Smooth muscle cell (in vitro differentiated cells): ENCODE data around the gene PRELID3B. TPM values are rescaled to one million over a fixed set of nuclear protein-coding genes. Genes with fewer than 3 reads are reported as not detected.
"Not testable (repeated sequence)": the region's sequence is repeated elsewhere in the genome, so short reads cannot be mapped to it uniquely, and the experiment has no call there.

Source experiments
- DNase-seq: peaks from one replicate; lab custom pipeline; 2025; ENCODE audit not compliant: unreplicated experiment; lab: John Stamatoyannopoulos, UW
- H2AFZ ChIP-seq: fragments of 200-600 bp; sonication (generic); 2 replicates; pipeline ENCODE4 v1.6.0; 2016; ENCODE audit warnings: antibody characterized with exemption, low read depth, mild to moderate bottlenecking
- H3F3A ChIP-seq: fragments of 200-600 bp; sonication (generic); 2 replicates; pipeline ENCODE4 v1.6.0; 2017; ENCODE audit warnings: antibody characterized with exemption, low read depth
- H3K27ac ChIP-seq: fragments of 200-600 bp; sonication (generic); 2 replicates; pipeline ENCODE4 v1.5.1; 2016; ENCODE audit warnings: low read depth, mild to moderate bottlenecking
- H3K27me3 ChIP-seq: fragments of 200-600 bp; sonication (generic); 2 replicates; pipeline ENCODE4 v1.6.1; 2016; ENCODE audit warnings: low read depth, mild to moderate bottlenecking
- H3K36me3 ChIP-seq: fragments of 200-600 bp; sonication (generic); 2 replicates; pipeline ENCODE4 v1.5.1; 2016; ENCODE audit warnings: low read depth
- H3K4me1 ChIP-seq: fragments of 200-600 bp; sonication (generic); 2 replicates; pipeline ENCODE4 v1.5.1; 2016; ENCODE audit warnings: low read depth
- H3K4me2 ChIP-seq: fragments of 200-600 bp; sonication (generic); 2 replicates; pipeline ENCODE4 v1.6.0; 2016; ENCODE audit warnings: mild to moderate bottlenecking
- H3K4me3 ChIP-seq: fragments of 200-600 bp; sonication (generic); 2 replicates; pipeline ENCODE4 v1.5.1; 2016; ENCODE audit warnings: mild to moderate bottlenecking
- H3K79me2 ChIP-seq: fragments of 200-600 bp; sonication (generic); 2 replicates; pipeline ENCODE4 v1.6.0; 2016; ENCODE audit warnings: low read depth, mild to moderate bottlenecking
- H3K9ac ChIP-seq: fragments of 200-600 bp; sonication (generic); 2 replicates; pipeline ENCODE4 v1.6.0; 2016; ENCODE audit warnings: low read depth
- H3K9me3 ChIP-seq: fragments of 200-600 bp; sonication (generic); replicated peaks from 2 replicates; pipeline ENCODE4 v1.5.1; 2016; ENCODE audit warnings: low read depth
- H4K20me1 ChIP-seq: fragments of 200-600 bp; sonication (generic); 2 replicates; pipeline ENCODE4 v1.6.0; 2016; ENCODE audit warnings: low read depth
- WGBS: methylation state at CpG from one replicate; pipeline ENCODE4 v1.1.7; 2016; ENCODE audit warnings: low lambda C conversion rate; 5-methylcytosine and 5-hydroxymethylcytosine counted together
- polyA plus RNA-seq: library from polyadenylated mRNA; unstranded; fragments of >200 nt; fragmentation: Nextera tagmentation; extraction: Ambion mirVana; gene quantifications from 2 replicates; pipeline ENCODE4 v1.2.1, GENCODE V29; 2016
- total RNA-seq: library from RNA; depleted of rRNA; stranded (reverse); fragments of >200 nt; gene quantifications from 2 replicates; pipeline ENCODE4 v1.2.3, GENCODE V29; 2014
- TF ChIP-seq, protein P1 (sequence below): fragments of 200-600 bp; sonication (generic); IDR thresholded peaks from 2 replicates; pipeline ENCODE4 v1.5.1; 2017; ENCODE audit warnings: borderline replicate concordance, mild to moderate bottlenecking, antibody characterized with exemption; ENCODE audit not compliant: insufficient read depth, poor library complexity, severe bottlenecking

Gene PRELID3B
- total and polyA plus RNA-seq, 2 experiments from 2014 or later: 20.9 to 44.9 TPM

DNA sequence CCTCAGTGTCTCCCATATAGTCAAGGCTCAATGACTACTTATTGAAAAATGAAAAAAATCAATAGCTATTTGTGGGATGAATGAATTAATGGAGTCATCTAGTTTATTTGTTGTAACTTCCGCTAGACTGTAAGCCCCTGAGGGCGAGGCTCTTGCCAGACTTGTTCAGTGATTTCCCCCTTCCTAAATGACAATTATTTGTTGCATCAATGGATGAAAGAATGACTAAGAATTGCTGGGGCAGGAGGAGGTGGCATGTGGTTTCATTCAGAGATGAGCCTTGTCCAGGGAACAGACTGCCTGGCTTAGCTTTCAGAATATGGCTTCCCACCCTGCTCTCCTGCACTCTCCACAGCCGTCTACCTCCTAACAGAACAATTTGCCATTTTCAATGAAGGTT lies 1.1 kb upstream of the PRELID3B start:
- no peak overlapping the region for H3K9ac ChIP-seq
- no peaks in the 10 kb centered on the region for H3K9me3 ChIP-seq
- H3K27me3 ChIP-seq: no peaks in the 10 kb centered on the region
- H3K36me3 ChIP-seq: no peaks in the 10 kb centered on the region
- H3K4me1 ChIP-seq: no peaks in the 10 kb centered on the region
- H3F3A ChIP-seq: no peaks in the 10 kb centered on the region
- no peaks in the 10 kb centered on the region for H4K20me1 ChIP-seq
- no peak overlapping the region for H3K4me3 ChIP-seq
- 84% methylated on average over 3 of the region's 3 CpGs for WGBS
- peak overlapping the region; percentile 36 for H3K27ac ChIP-seq
- TF ChIP-seq, protein P1, sequence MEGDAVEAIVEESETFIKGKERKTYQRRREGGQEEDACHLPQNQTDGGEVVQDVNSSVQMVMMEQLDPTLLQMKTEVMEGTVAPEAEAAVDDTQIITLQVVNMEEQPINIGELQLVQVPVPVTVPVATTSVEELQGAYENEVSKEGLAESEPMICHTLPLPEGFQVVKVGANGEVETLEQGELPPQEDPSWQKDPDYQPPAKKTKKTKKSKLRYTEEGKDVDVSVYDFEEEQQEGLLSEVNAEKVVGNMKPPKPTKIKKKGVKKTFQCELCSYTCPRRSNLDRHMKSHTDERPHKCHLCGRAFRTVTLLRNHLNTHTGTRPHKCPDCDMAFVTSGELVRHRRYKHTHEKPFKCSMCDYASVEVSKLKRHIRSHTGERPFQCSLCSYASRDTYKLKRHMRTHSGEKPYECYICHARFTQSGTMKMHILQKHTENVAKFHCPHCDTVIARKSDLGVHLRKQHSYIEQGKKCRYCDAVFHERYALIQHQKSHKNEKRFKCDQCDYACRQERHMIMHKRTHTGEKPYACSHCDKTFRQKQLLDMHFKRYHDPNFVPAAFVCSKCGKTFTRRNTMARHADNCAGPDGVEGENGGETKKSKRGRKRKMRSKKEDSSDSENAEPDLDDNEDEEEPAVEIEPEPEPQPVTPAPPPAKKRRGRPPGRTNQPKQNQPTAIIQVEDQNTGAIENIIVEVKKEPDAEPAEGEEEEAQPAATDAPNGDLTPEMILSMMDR: no peak
- peak overlapping the region; percentile 94 for H2AFZ ChIP-seq
- no peak overlapping the region for H3K4me2 ChIP-seq
- DNase-seq: no peak
- peaks cover 39% of the 10 kb centered on the region for H3K79me2 ChIP-seq

DNA sequence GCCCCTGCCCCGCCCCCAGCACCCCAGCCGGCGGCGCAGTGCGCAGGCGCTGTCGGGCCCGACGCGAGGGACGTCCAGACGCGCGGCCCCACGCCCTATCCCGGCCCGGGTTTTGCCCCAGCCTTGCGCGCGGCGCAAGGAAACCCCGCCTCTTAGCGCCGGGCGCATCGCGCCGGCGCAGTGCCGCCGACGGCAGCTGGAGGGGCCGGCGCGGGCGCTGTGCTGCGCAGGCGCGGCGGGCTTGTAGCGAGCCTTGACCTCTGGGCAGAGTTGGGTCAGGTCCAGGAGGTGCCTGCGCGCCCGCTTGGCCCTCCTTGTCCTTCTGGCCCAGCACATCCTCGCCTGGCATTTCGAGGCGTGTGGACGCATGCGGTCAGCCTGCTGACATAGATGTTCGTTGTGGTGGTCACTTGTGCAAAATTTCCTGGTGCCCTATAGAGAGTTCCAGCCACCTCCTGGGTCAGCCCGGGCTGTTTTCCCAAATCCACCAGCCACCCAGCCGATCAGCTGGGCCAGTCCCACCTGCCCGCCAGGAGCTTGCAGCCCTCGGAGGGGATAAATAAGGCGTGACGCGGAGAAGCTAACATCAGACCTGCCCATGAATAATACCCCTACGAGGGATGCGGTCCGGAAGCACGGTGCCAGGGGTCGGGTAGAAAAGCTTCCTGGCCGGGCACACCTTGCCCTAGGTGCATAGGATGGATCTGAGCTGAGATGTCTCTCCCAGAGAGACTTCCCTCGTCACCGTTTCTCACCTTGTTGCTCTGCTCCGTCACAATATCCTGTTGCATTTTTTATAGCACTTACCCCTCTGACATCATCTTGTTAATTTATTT lies 428 bp upstream of the PRELID3B start:
- peak overlapping the region; percentile 93 for H3K4me2 ChIP-seq
- H3K9me3 ChIP-seq: no peaks in the 10 kb centered on the region
- H3K36me3 ChIP-seq: peaks cover 2% of the 10 kb centered on the region
- H4K20me1 ChIP-seq: no peaks in the 10 kb centered on the region
- 28% methylated on average over 52 of the region's 66 CpGs for WGBS
- H3K4me1 ChIP-seq: no peaks in the 10 kb centered on the region
- peaks cover 46% of the 10 kb centered on the region for H3K79me2 ChIP-seq
- peak overlapping the region; percentile 15 for H3K9ac ChIP-seq
- peak; percentile 73 for DNase-seq
- peak overlapping the region; percentile 99 for H2AFZ ChIP-seq
- TF ChIP-seq, protein P1: no peak
- no peaks in the 10 kb centered on the region for H3F3A ChIP-seq
- no peaks in the 10 kb centered on the region for H3K27me3 ChIP-seq
- peak overlapping the region; percentile 36 for H3K27ac ChIP-seq
- H3K4me3 ChIP-seq: peak overlapping the region; percentile 77

DNA sequence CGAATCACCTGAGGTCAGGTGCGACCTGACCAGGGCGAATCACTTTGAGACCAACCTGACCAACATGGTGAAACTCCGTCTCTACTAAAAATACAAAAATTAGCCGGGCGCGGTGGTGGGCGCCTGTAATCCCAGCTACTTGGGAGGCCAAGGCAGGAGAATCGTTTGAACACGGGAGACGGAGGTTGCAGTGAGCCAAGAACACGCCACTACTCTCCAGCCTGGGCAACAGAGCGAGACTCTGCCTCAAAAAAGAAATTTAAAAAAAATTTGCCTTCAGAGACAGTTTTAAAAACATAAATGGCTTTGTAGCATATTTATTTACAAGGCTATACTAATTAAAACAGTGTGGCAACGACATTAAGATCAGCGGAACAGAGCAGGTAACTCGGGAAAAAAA lies 1.1 kb downstream of the PRELID3B start:
- H3F3A ChIP-seq, H3K9me3 ChIP-seq, DNase-seq, H4K20me1 ChIP-seq, H3K4me1 ChIP-seq, H3K27me3 ChIP-seq: not testable (repeated sequence)
- peak overlapping the region; percentile 99 for H2AFZ ChIP-seq
- H3K79me2 ChIP-seq: peaks cover 53% of the 10 kb centered on the region
- peak overlapping the region; percentile 73 for H3K9ac ChIP-seq
- H3K36me3 ChIP-seq: peaks cover 13% of the 10 kb centered on the region
- WGBS: 96% methylated on average over 16 of the region's 16 CpGs
- H3K4me3 ChIP-seq: peak overlapping the region; percentile 77
- peak overlapping the region; percentile 93 for H3K4me2 ChIP-seq
- peak overlapping the region; percentile 17 for H3K27ac ChIP-seq

DNA sequence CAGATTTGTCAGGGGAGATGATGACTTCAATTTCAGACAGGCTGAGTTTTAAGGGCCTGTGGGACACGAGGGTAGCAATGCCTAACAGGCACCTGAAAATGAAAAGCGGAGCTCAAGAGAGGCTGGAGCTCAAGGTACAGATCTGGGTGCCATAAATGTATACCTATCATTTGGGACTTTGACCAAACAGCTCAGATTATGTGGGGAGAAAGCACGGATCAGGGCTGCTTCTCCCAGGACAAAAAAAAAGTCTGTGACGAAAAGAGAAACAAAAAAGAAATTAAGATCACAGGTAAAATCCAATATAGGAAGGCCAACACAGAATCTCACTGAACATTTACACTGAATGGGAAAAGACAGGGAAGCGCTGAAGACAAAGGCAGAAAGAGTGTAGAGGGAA lies 1.9 kb downstream of the PRELID3B start:
- TF ChIP-seq, protein P1: no peak
- no peaks in the 10 kb centered on the region for H3K27me3 ChIP-seq
- H3K4me3 ChIP-seq: peak overlapping the region; percentile 4
- no peak overlapping the region for H2AFZ ChIP-seq
- H3K4me1 ChIP-seq: no peaks in the 10 kb centered on the region
- H3K79me2 ChIP-seq: peaks cover 53% of the 10 kb centered on the region
- peaks cover 3% of the 10 kb centered on the region for H3F3A ChIP-seq
- H3K27ac ChIP-seq: no peak overlapping the region
- no peak overlapping the region for H3K9ac ChIP-seq
- H3K4me2 ChIP-seq: no peak overlapping the region
- H3K36me3 ChIP-seq: peaks cover 19% of the 10 kb centered on the region
- H4K20me1 ChIP-seq: no peaks in the 10 kb centered on the region
- DNase-seq: no peak
- no peaks in the 10 kb centered on the region for H3K9me3 ChIP-seq
- 99% methylated on average over 5 of the region's 5 CpGs for WGBS
